GM18873 (cell line): Measurements from ENCODE around the gene IL13RA2.

Source experiments
- ATAC-seq: cut with Tn5 transposase; IDR thresholded peaks from one replicate; pipeline ENCODE4 v1.9.1; 2021; ENCODE audit warnings: mild to moderate bottlenecking, moderate library complexity, moderate number of reproducible peaks; ENCODE audit not compliant: unreplicated experiment, low FRiP score

Gene IL13RA2

GRCh38 chrX:115017455-115017854, at the start of gene IL13RA2:
Gene IL13RA2, minus strand, starts transcription at chrX:115017616. Its CDS starts 347 bp downstream, at chrX:115017269.
- no peak for ATAC-seq

GRCh38 chrX:115065304-115065703, 47.9 kb upstream of the IL13RA2 start:
- ATAC-seq: no peak

GRCh38 chrX:115060013-115060412, 42.6 kb upstream of the IL13RA2 start:
- no peak for ATAC-seq

GRCh38 chrX:115058276-115058675, 40.9 kb upstream of the IL13RA2 start:
- ATAC-seq: no peak

- no peak for ATAC-seq
Measured at GRCh38 chrX:115054876-115055275, 37.5 kb upstream of the IL13RA2 start.

- ATAC-seq: no peak
Measured at GRCh38 chrX:115053223-115053622, 35.8 kb upstream of the IL13RA2 start.

- ATAC-seq: no peak
Measured at GRCh38 chrX:115047715-115048114, 30.3 kb upstream of the IL13RA2 start.

- no peak for ATAC-seq
Measured at GRCh38 chrX:115047181-115047580, 29.8 kb upstream of the IL13RA2 start.

GRCh38 chrX:115040417-115040816, 23.0 kb upstream of the IL13RA2 start:
- no peak for ATAC-seq

- no peak for ATAC-seq
Measured at GRCh38 chrX:115038406-115038805, 21.0 kb upstream of the IL13RA2 start.

- no peak for ATAC-seq
Measured at GRCh38 chrX:115036029-115036428, 18.6 kb upstream of the IL13RA2 start.

GRCh38 chrX:115031989-115032388, 14.6 kb upstream of the IL13RA2 start:
- ATAC-seq: no peak

- no peak for ATAC-seq
Measured at GRCh38 chrX:115030625-115031024, 13.2 kb upstream of the IL13RA2 start.

GRCh38 chrX:115029869-115030570, 12.6 kb upstream of the IL13RA2 start:
- ATAC-seq: no peak

GRCh38 chrX:115029440-115029839, 12.0 kb upstream of the IL13RA2 start:
- no peak for ATAC-seq

GRCh38 chrX:115023811-115024210, 6.4 kb upstream of the IL13RA2 start:
- no peak for ATAC-seq

GRCh38 chrX:115023139-115023538, 5.7 kb upstream of the IL13RA2 start:
- ATAC-seq: no peak

- ATAC-seq: no peak
Measured at GRCh38 chrX:115021121-115021520, 3.7 kb upstream of the IL13RA2 start.

- ATAC-seq: no peak
Measured at GRCh38 chrX:115018944-115019343, 1.5 kb upstream of the IL13RA2 start.

GRCh38 chrX:115018040-115018647, 728 bp upstream of the IL13RA2 start:
- no peak for ATAC-seq

- ATAC-seq: no peak
Measured at GRCh38 chrX:115013705-115014104, 3.7 kb downstream of the IL13RA2 start.

- no peak for ATAC-seq
Measured at GRCh38 chrX:115011428-115011827, 6.0 kb downstream of the IL13RA2 start.
